Ishikawa (cell line): Measurements from ENCODE around the gene VN1R5.

Source experiments
- CEBPB ChIP-seq: IDR thresholded peaks from 2 replicates; pipeline ENCODE4 v1.6.1; 2012
- CREB1 ChIP-seq: IDR thresholded peaks from 2 replicates; pipeline ENCODE4 v1.6.1; 2012; ENCODE audit warnings: low read depth
- EGR1 ChIP-seq: IDR thresholded peaks from 2 replicates; pipeline ENCODE4 v1.6.1; 2012
- EP300 ChIP-seq: IDR thresholded peaks from 2 replicates; pipeline ENCODE4 v1.6.1; 2012; ENCODE audit warnings: borderline replicate concordance
- FOXM1 ChIP-seq: IDR thresholded peaks from 2 replicates; pipeline ENCODE4 v1.6.1; 2012; ENCODE audit warnings: low read depth, borderline replicate concordance
- NFIC ChIP-seq: IDR thresholded peaks from 2 replicates; pipeline ENCODE4 v1.6.1; 2012
- RAD21 ChIP-seq: IDR thresholded peaks from 2 replicates; pipeline ENCODE4 v1.6.1; 2012; ENCODE audit warnings: low read depth
- TAF1 ChIP-seq: IDR thresholded peaks from 2 replicates; pipeline ENCODE4 v1.6.1; 2012; ENCODE audit warnings: low read depth, mild to moderate bottlenecking
- TCF12 ChIP-seq: IDR thresholded peaks from 2 replicates; pipeline ENCODE4 v1.6.1; 2012; ENCODE audit warnings: low read depth
- TEAD4 ChIP-seq: IDR thresholded peaks from 2 replicates; pipeline ENCODE4 v1.6.1; 2012
- YY1 ChIP-seq: IDR thresholded peaks from 2 replicates; pipeline ENCODE4 v1.6.1; 2012; ENCODE audit warnings: low read depth
- ZBTB7A ChIP-seq: IDR thresholded peaks from 2 replicates; pipeline ENCODE4 v1.6.1; 2012; ENCODE audit warnings: low read depth
- TF ChIP-seq, protein P1 (sequence below): IDR thresholded peaks from 2 replicates; pipeline ENCODE4 v1.6.1; 2012
- TF ChIP-seq, protein P2 (sequence below): IDR thresholded peaks from 2 replicates; pipeline ENCODE4 v1.6.1; 2012
- TF ChIP-seq, protein P3 (sequence below): IDR thresholded peaks from 2 replicates; pipeline ENCODE4 v1.6.1; 2012; ENCODE audit warnings: low read depth, mild to moderate bottlenecking

The VN1R5 gene

DNA sequence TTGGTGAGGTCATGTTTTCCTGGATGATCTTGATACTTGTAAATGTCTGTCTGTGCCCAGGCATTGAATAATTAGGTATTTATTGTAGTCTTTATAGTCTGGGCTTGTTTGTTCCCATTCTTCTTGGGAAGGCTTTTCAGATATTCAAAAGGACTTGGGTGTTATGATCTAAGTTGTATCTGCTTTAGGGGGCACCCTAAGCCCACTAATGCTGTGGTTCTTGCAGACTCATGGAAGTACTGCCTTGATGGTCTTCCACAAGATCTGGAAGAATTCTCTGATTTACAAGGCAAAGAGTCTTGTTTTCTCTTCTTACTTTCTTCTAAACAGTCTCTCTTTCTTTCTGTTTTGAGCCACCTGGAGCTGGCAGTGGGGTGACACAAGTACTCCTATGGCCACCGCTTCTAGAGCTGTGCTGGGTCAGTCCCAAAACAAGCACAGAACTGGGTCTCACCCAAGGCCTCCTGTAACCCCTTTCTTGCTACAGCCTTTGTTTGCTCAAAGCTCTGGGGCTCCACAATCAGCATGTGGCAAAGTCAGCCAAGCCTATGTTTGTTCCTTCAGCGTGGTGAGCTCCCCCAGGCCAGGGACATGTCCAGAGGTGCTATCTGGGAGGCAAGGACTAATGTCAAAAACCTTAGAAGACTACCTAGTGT, 12.6 kb downstream of the VN1R5 start:
- TF ChIP-seq EGR1 = no peak
- no peak for TF ChIP-seq FOXM1
- no peak for TF ChIP-seq TAF1
- no peak for TF ChIP-seq EP300
- 0 out of 2 replicates have a peak, but pooled peaks have one; percentile 18 for TF ChIP-seq RAD21
- TF ChIP-seq, protein P1, sequence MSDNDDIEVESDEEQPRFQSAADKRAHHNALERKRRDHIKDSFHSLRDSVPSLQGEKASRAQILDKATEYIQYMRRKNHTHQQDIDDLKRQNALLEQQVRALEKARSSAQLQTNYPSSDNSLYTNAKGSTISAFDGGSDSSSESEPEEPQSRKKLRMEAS = no peak
- TF ChIP-seq, protein P2, sequence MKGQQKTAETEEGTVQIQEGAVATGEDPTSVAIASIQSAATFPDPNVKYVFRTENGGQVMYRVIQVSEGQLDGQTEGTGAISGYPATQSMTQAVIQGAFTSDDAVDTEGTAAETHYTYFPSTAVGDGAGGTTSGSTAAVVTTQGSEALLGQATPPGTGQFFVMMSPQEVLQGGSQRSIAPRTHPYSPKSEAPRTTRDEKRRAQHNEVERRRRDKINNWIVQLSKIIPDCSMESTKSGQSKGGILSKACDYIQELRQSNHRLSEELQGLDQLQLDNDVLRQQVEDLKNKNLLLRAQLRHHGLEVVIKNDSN = no peak

DNA sequence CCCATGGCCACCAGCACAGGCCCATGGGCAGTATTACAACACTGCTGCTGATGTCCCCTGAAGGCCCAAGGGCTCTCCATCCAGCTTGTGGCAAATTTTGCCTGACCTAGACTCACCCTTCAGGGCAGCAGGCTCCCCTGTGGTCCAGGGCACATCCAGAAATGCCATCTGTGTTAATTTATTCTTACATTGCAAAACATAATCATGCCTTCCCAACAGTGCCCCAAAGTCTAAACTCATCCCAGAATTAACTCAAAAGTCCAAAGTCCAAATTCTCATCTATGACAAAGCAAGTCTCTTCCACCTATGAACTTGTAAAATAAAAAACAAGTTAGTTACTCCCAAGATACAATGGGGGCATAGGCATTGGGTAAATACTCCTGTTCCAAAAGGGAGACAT, 13.3 kb downstream of the VN1R5 start:
- TF ChIP-seq CREB1 = no peak

DNA sequence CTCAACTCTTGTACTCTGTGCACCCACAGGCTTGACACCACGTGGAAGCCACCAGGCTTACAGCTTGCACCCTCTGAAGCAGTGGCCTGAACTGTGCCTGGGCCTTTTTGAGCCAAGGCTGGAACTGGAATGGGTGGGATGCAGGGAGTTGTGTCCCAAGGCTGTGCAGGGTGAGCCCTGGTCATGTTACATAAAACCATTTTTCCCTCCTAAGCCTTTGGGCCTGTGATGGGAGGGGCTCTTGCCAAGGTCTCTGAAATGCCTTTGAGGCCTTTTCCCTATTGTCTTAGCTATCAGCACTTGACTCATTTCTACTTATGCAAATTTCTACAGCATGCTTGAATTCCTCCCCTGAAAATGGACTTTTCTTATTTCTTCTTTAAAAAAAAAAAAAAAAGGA, 14.1 kb downstream of the VN1R5 start:
- TF ChIP-seq TEAD4 (no peak), CREB1 (no peak), CEBPB (no peak), FOXM1 (no peak), RAD21 (no peak), TCF12 (no peak), YY1 (no peak), NFIC (no peak), ZBTB7A (no peak)
- TF ChIP-seq, protein P2 = no peak
- TF ChIP-seq, protein P1 = no peak

DNA sequence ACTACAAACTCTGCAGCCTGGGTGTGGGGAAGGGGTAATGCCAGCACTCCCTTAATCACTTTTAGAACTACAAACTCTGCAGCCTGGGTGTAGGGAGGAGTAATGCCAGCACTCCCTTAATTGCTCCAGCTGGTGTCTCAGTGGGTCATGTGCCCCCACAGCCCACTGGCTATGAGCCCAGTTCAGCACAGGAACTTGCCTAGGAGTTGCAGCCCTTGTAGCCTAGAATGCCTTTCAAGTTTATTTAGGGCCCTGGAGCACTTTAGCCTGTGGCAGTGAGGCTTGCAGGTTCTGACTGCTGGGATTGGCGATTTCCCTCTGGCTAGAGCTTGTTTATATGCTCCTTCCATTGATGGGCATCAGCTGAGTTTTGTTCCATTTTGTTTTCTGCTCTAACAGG, 17.1 kb downstream of the VN1R5 start:
- TF ChIP-seq NFIC (no peak), TEAD4 (no peak), FOXM1 (no peak), CREB1 (no peak), EP300 (no peak), CEBPB (no peak), EGR1 (no peak), YY1 (no peak)
- TF ChIP-seq, protein P1 = no peak

DNA sequence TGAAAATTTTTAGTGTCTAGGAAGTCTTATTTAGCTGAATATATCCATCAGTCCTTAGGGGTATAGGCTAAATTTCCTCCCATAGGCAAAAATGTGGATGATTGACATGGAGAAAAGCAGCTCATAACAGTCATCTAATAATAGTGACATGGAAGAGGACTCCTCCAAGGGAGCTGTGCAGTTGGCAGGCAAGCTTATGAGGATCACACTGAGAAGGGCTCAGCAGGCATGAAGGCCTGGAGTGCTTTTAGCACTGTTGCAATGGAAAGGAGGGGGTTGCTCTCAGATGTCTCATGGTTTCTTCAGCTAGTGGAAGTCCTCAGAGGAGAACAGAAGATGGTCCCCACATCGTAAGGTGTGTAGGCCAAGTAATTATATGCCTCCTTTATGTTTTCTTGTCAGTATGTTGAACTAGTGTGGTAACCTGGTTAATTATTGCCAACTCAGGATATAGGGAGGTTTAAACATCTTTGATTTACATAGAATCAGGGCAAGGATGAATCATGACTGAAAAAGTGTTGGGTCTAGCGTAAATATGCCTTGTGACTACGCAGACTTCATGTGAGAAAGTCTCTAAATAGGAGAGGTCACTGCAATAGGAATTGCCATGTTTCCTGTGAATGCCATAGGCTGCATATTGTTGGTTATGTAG, 18.9 kb downstream of the VN1R5 start:
- TF ChIP-seq, protein P2 = no peak
- TF ChIP-seq TEAD4 = no peak
- no peak for TF ChIP-seq RAD21
- TF ChIP-seq CREB1 = no peak
- no peak for TF ChIP-seq ZBTB7A

DNA sequence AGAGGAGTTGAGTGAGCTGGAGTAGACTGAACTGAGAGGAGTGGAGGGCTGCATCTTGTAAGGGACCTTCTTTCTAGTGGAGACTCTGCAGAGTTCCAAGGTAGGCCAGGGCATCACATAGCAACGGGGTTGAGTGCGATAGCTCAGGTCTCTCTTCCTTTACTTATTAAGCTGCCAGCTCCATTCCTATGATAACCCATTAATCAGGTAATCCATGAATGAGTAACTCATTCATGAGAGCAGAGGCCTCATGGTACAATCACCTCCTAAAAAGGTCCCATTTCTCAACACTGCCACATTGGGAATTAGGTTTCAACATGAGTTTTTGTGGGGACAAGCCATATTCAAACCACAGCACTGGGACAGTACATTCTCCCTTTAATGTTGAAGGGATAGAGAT, 21.3 kb downstream of the VN1R5 start:
- TF ChIP-seq ZBTB7A (no peak), TCF12 (no peak), TAF1 (no peak), CREB1 (no peak), FOXM1 (no peak), CEBPB (no peak), RAD21 (no peak), EGR1 (no peak), TEAD4 (no peak), YY1 (no peak), NFIC (no peak)
- TF ChIP-seq, protein P2 = no peak
- TF ChIP-seq, protein P1 = no peak
- TF ChIP-seq, protein P3, sequence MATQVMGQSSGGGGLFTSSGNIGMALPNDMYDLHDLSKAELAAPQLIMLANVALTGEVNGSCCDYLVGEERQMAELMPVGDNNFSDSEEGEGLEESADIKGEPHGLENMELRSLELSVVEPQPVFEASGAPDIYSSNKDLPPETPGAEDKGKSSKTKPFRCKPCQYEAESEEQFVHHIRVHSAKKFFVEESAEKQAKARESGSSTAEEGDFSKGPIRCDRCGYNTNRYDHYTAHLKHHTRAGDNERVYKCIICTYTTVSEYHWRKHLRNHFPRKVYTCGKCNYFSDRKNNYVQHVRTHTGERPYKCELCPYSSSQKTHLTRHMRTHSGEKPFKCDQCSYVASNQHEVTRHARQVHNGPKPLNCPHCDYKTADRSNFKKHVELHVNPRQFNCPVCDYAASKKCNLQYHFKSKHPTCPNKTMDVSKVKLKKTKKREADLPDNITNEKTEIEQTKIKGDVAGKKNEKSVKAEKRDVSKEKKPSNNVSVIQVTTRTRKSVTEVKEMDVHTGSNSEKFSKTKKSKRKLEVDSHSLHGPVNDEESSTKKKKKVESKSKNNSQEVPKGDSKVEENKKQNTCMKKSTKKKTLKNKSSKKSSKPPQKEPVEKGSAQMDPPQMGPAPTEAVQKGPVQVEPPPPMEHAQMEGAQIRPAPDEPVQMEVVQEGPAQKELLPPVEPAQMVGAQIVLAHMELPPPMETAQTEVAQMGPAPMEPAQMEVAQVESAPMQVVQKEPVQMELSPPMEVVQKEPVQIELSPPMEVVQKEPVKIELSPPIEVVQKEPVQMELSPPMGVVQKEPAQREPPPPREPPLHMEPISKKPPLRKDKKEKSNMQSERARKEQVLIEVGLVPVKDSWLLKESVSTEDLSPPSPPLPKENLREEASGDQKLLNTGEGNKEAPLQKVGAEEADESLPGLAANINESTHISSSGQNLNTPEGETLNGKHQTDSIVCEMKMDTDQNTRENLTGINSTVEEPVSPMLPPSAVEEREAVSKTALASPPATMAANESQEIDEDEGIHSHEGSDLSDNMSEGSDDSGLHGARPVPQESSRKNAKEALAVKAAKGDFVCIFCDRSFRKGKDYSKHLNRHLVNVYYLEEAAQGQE = no peak
